Effector CD4-positive, alpha-beta T cell (primary cell): ENCODE measurements around the gene PITPNM2.

Experiments used
- DNase-seq: peaks from one replicate; pipeline ENCODE4 v3.0.0-alpha.2; 2020
- total RNA-seq: gene quantifications from one replicate; lab custom pipeline; 2026; lab: John Stamatoyannopoulos, UW

PITPNM2 gene
- 108 reads per million, percentile 84 among the genes with 10 or more reads in this experiment for total RNA-seq

GRCh38 chr12:123150744-123151456, at the start of gene PITPNM2:
Gene PITPNM2 (minus strand): TSS chr12:123151090. CDS start chr12:123034590, 116,500 bp downstream.
- DNase-seq: peak; percentile 42

GRCh38 chr12:123200414-123200813, 49.5 kb upstream of the PITPNM2 start:
- DNase-seq: no peak

GRCh38 chr12:123199936-123200335, 49.0 kb upstream of the PITPNM2 start:
- DNase-seq: no peak

- no peak for DNase-seq
Measured at GRCh38 chr12:123187637-123188036, 36.7 kb upstream of the PITPNM2 start.

- DNase-seq: no peak
Measured at GRCh38 chr12:123180171-123180570, 29.3 kb upstream of the PITPNM2 start.

GRCh38 chr12:123171967-123172366, 21.1 kb upstream of the PITPNM2 start:
- DNase-seq: no peak

GRCh38 chr12:123167329-123167728, 16.4 kb upstream of the PITPNM2 start:
- DNase-seq: no peak

- no peak for DNase-seq
Measured at GRCh38 chr12:123165537-123165936, 14.6 kb upstream of the PITPNM2 start.

GRCh38 chr12:123164710-123165261, 13.9 kb upstream of the PITPNM2 start:
- no peak for DNase-seq

- DNase-seq: no peak
Measured at GRCh38 chr12:123164222-123164621, 13.3 kb upstream of the PITPNM2 start.

- no peak for DNase-seq
Measured at GRCh38 chr12:123163227-123163626, 12.3 kb upstream of the PITPNM2 start.

GRCh38 chr12:123160801-123161487, 10.1 kb upstream of the PITPNM2 start:
- no peak for DNase-seq

- DNase-seq: no peak
Measured at GRCh38 chr12:123153906-123154305, 3.0 kb upstream of the PITPNM2 start.

GRCh38 chr12:123152833-123153232, 1.9 kb upstream of the PITPNM2 start:
- DNase-seq: no peak

- DNase-seq: no peak
Measured at GRCh38 chr12:123151457-123152454, 866 bp upstream of the PITPNM2 start.

GRCh38 chr12:123150275-123150743, 581 bp downstream of the PITPNM2 start:
- no peak for DNase-seq

GRCh38 chr12:123149501-123150274, 1.2 kb downstream of the PITPNM2 start:
- DNase-seq: no peak

GRCh38 chr12:123149088-123149487, 1.8 kb downstream of the PITPNM2 start:
- no peak for DNase-seq

GRCh38 chr12:123148655-123149054, 2.2 kb downstream of the PITPNM2 start:
- DNase-seq: no peak

GRCh38 chr12:123148223-123148622, 2.7 kb downstream of the PITPNM2 start:
- no peak for DNase-seq

- DNase-seq: no peak
Measured at GRCh38 chr12:123145211-123145610, 5.7 kb downstream of the PITPNM2 start.
